GM19025 (cell line): ENCODE results near the gene DCAF11.

ENCODE experiments used
- ATAC-seq: cut with Tn5 transposase; IDR thresholded peaks from one replicate; pipeline ENCODE4 v1.9.1; 2021; ENCODE audit warnings: mild to moderate bottlenecking, low read depth, moderate library complexity; ENCODE audit not compliant: unreplicated experiment

The DCAF11 gene

DNA sequence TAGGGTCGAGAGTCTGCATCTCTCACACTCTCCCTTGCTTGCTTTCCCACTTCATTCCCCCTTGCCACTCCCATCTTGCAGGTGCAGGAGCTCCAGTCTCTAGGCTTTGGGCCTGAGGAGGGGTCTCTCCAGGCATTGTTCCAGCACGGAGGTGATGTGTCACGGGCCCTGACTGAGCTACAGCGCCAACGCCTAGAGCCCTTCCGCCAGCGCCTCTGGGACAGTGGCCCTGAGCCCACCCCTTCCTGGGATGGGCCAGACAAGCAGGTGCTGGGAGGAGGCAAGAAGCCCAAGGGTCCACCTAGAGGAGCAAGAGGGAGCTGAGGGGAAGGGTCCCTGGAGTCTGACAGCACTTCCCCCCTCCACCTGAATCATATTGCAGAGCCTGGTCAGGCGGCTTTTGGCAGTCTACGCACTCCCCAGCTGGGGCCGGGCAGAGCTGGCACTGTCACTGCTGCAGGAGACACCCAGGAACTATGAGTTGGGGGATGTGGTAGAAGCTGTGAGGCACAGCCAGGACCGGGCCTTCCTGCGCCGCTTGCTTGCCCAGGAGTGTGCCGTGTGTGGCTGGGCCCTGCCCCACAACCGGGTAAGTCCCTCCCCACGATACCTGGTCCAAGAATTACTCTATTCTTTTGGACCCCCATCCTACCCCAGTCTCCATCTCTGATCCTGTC, 37.0 kb downstream of the DCAF11 start:
- no peak for ATAC-seq

DNA sequence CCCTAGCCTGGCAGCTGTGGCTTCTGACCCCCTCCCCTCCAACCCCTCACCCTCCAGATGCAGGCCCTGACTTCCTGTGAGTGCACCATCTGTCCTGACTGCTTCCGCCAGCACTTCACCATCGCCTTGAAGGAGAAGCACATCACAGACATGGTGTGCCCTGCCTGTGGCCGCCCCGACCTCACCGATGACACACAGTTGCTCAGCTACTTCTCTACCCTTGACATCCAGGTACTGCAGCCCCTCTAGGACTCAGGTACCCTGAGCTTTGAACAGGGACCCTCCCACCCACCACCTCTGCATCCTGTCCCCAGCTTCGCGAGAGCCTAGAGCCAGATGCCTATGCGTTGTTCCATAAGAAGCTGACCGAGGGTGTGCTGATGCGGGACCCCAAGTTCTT, 40.5 kb downstream of the DCAF11 start:
- ATAC-seq: no peak

DNA sequence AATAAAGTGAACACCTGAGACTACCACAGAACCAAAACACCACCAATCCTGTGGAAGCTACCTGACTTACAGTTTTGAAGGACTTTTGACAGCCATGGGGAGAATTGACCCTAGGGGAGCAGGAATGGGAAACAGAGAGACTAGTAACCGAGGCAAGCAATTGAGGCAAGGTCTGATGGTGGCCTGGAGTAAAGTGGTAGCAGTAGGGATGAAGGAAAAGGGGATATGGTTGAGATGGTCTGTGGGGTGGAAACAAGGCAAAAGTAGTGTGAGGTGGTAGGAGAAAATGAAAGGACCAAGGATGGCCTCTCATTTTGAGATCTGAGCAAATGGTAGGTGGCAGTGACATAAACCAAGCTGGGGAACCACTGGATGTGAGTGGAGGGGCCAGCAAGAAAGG, 42.3 kb downstream of the DCAF11 start:
- no peak for ATAC-seq

DNA sequence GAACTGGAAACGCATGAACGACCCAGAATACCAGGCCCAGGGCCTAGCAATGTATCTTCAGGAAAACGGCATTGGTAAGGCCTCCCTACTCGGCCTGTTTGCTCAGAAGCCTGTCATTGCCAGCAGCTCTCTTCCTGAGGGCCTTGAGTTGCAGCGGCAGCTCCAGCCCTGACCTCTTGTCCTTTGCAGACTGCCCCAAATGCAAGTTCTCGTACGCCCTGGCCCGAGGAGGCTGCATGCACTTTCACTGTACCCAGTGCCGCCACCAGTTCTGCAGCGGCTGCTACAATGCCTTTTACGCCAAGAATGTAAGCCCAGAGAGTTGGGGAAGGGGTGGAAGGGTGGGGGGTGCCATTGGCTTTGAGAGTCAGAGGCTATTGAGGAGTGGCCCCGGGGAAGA, 42.8 kb downstream of the DCAF11 start:
- ATAC-seq: no peak

DNA sequence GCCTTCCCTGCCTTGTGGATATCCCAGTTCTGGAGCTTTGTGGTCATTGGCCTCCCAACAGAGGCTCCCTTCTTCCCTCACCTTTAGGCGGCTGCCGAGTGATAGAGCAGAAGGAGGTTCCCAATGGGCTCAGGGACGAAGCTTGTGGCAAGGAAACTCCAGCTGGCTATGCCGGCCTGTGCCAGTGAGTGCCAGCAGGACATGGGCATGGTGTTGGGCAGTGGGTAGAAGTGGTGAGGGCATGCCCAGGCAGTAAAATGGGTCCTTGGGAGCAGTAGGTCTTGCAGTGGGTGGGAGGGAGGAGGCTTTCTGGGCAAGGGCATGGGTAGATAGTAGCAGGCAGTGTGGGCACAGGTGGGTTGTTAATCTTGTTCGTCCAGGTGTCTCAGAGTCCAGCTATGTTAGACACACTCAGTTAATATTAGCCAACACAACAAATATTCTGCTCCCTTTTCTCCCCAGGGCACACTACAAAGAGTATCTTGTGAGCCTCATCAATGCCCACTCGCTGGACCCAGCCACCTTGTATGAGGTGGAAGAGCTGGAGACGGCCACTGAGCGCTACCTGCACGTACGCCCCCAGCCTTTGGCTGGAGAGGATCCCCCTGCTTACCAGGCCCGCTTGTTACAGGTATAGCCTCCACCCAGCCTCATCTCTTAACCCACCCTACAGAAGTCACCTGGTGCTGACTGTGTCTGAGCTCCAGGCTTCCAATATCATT, 45.4 kb downstream of the DCAF11 start:
- ATAC-seq: no peak

DNA sequence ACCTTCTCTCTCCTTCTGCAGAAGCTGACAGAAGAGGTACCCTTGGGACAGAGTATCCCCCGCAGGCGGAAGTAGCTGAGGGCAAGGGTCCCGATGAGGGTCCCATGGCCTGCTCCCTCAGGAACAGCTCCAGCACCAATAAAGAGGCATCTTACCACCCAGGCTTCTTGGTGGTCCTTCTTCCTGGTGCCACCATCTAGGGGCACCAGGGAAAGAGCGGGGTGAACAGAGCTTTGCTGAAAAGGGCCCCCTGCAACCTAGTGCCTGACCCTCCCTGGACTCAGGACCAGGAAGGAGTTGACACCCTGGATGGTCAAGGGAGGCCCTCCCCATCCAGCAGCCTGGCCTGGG, 45.9 kb downstream of the DCAF11 start:
- ATAC-seq: no peak

DNA sequence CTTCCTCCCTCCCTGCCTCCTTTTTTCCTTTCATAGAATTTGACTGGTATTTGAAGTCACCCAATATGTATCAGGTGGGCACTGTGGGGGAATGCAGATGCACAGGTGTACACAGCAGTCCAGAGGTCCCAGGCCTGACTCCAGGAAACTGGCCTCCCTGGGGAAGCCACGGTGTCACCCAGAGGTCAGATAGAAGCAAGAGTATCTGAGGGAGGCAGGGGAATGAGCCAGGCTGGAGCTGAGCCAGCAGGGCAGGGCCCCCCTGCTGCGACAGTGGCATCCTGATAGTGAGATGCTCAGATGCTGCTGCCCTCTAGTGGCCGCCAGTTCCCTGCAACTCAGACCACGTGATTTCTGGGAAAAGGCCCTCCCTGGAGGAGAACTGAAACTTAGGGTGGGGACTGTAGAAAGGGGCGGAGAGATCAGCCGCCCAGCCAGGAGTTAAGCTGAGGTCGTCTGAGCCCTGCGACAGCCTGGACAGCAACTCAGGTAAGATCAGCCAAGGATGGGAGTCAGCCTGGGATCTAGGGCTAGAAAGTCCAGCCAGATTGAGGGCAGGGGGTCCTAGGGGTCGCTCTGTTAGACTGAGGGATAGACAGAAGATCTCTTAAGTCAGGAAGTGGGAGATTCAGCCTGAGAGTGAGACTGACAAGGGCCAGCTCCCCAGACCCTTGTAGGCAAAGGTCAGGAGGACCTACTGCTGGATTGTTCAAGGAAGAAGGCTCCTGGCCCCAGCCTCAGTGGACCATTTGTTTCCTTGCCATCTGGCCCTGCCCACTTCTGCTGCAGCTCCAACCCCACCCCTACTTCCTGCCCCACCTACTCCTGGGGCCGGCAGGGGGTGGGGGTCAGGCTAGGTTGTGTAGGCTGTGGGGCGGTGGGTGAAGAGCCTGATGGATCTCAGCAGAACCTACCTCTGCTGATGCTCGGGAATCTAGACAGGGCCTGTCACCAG, 46.5 kb downstream of the DCAF11 start, which contains the start of gene IRF9:
TSS of gene IRF9 (plus strand) at position 416 of the 955 bp plus-strand sequence. CDS start 880 bp downstream, outside the sequence.
- peak; percentile 82 for ATAC-seq

DNA sequence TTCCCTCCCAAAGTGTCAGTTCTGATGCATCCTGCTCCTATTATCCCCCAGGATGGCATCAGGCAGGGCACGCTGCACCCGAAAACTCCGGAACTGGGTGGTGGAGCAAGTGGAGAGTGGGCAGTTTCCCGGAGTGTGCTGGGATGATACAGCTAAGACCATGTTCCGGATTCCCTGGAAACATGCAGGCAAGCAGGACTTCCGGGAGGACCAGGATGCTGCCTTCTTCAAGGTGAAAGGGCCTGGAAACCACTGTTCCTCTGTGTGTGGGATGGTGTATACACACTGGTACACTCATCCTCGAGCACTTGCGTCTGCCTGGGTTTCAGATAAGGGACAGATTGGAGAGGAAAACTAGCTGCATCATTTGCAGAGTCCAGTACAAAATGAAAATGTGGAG, 47.5 kb downstream of the DCAF11 start:
- ATAC-seq: no peak

DNA sequence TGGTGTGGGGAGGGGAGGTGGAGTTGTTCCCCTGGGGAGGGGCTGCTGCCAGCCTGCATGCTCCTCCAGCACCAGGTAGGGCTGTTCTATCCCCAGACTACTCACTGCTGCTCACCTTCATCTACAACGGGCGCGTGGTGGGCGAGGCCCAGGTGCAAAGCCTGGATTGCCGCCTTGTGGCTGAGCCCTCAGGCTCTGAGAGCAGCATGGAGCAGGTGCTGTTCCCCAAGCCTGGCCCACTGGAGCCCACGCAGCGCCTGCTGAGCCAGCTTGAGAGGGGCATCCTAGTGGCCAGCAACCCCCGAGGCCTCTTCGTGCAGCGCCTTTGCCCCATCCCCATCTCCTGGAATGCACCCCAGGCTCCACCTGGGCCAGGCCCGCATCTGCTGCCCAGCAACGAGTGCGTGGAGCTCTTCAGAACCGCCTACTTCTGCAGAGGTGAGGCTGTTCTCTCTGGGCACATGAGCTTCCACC, 50.0 kb downstream of the DCAF11 start:
- no peak for ATAC-seq

DNA sequence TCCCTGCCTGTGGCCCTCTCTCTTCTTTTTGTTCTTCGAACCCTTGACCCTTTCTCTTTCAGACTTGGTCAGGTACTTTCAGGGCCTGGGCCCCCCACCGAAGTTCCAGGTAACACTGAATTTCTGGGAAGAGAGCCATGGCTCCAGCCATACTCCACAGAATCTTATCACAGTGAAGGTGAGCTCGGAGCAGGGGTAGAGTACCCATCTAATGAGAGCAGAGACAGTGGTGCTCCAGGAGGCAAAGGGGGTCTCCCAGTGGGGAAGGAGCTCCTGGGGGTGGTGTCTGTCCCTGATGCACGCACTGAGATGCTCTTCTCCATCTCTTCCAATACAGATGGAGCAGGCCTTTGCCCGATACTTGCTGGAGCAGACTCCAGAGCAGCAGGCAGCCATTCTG, 51.2 kb downstream of the DCAF11 start:
- ATAC-seq: no peak

DNA sequence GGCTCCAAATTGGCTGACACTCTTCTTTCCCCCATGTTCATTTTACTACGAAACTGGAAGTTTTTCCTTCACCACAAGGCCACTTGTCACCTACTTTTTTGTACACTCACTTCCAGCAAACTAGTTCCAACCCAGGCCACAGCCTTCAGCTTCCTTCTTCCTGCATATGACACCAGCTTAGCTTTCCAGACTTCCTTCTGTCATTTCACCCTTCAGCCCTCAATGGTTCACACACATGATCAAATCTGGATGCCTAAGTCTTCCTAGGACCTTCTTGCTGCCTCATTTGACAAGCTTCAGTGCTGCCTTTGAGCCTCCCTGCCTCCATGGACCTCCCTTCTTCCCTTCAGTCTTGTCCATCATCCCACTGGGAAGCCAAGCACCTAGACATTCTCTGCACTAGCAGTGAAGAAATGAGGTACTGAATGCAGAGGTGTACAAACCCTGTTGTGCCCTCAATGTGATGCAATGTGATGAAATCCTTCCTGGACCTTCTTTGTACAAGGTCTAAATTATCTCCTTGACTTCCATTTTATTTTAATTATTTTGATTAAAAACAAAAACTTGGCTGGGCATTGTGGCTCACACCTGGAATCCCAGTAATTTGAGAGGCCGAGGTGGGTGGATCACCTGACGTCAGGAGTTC, 53.0 kb downstream of the DCAF11 start:
- ATAC-seq: no peak

DNA sequence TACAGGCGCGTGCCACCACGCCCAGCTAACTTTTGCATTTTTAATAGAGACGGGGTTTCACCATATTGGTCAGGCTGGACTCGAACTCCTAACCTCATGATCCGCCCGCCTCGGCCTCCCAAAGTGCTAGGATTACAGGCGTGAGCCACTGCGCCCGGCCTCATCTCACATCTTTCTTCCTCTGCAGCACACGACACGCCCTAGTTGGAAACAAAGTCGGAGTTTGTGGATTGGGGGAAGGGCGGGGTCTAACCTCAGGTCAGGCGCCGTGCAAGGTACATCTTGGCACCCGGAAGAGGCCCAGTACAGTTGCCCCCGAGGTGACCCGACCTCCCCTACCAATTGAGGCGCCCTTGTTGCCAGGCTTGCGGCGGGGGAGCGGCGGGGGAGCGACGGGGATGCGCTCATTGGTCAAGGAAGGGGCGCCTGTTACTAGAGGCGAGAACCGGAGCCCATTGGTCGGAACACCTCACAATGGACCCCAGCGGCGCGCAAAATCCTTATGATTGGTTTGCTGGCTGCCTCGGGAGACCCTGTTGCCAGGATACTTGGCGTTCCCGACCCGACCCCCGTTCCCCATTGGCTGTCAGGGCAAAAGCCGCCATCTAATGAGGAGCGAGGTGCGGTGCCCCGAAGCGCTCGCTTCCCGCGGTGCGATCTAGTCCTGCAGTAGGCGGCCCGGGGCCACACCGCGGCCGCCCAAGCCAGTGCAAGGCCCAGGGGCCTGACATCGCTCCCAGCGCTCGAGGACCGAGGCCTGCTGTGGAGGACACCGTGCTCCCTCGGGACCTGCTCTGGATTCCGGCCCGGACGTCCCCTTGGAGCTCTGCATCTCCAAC, 57.1 kb downstream of the DCAF11 start, which contains the start of gene REC8:
TSS of gene REC8 (plus strand) at position 659 of the 839 bp plus-strand sequence. CDS start 473 bp downstream, outside the sequence.
- peak; percentile 72 for ATAC-seq

DNA sequence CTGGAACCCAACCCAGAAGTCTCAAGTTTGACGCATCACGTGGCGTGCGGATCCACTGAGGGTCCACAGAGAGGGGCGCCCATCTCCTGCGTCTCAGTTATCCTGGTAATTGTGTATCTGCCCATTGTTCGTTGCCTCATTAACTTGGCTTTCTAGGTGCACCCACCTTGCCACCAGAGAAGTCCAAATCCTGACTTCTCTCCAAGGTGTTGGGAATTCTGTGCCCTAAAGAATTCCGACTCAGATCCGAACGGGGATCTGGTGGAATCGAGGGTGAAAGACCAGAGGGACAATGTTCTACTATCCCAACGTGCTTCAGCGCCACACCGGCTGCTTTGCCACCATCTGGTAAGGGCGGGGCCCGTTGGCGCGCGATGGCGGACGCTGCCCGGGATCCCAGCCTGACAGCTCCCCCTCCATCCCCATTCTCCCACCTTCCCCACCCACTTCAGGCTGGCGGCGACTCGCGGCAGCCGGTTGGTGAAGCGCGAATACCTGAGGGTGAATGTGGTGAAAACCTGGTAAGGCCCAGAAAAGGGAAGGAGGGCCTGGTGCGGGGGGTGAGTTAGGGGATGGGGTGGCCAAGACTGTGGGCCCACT, 57.8 kb downstream of the DCAF11 start:
- ATAC-seq: no peak

DNA sequence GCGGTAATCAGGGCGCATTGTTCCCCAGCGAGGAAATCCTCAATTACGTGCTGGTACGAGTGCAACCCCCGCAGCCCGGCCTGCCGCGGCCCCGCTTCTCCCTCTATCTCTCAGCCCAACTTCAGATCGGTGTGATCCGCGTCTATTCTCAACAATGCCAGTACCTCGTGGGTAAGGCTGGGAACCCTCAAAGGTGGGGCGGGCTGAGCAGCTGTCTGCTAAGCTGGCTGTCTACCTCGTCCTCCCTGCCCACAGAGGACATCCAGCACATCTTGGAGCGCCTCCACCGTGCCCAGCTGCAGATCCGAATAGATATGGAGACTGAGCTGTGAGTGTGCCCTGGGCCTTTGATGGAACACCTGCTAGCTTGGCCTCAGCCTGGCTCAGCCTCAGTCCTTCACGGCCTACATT, 58.3 kb downstream of the DCAF11 start:
- ATAC-seq: no peak
